SH-SY5Y (cell line): ENCODE results near the gene ARHGAP26.

Experiments
- GATA2 ChIP-seq: IDR thresholded peaks from 2 replicates; pipeline ENCODE4 v1.6.1; 2011; ENCODE audit warnings: mild to moderate bottlenecking, low read depth, low read length
- GATA3 ChIP-seq: IDR thresholded peaks from 2 replicates; pipeline ENCODE4 v1.6.1; 2011; ENCODE audit warnings: low read depth, mild to moderate bottlenecking, low read length, moderate library complexity

The ARHGAP26 gene

GRCh38 chr5:142769793-142770649, at the start of gene ARHGAP26:
Gene ARHGAP26, plus strand, starts transcription at chr5:142770377. Its CDS starts 385 bp downstream, at chr5:142770762.
- TF ChIP-seq GATA3 (no peak), GATA2 (no peak)

DNA sequence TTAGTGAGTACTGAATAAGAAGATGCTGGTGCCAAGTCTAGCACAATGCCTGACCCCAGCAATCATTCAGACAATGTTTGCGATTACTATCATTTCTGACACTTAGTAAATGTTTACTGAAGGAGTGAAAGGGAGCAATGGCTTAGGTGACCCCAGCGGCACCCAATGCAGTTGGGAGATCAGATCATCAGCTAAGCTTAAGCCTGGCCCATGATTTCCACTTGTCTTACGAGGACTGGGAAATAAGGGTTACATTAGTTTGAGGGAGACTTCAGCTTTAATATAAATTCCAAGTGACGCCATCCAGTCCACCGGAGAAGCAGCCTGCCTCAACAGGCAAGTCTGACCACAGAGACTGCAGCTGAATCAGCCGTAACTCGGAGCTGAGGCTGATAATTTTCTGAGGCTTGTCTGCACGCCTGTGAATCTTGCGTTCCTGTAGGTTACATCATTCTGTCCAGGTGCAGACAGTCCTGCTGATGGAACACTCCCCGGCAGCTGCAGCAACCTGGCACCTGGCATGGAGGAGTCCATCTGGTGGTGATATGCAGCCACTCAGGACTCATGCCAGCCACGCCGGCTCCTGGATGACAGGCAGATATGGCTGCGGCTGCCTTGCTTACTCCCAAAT, 49.4 kb upstream of the ARHGAP26 start:
- TF ChIP-seq GATA2 (no peak), GATA3 (no peak)

DNA sequence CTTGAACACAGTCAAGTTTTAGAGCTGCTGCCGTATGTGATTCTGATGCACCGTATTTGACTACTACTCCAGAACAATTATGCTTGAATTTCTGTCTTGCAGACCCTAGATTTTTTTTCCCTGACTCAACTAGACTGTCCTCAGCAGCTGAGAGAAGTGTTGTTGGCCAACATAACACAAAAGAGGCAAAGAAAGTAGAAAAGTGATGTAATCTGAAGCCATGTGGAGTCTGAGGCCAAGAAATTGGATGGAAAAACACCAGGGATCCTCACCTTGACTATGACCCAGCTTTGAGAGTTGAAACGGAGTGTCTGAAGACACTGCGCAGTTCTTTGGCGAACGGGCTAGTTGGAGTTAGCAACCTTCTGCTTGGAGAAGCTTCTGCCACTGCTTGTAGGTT, 48.0 kb upstream of the ARHGAP26 start:
- TF ChIP-seq GATA2: no peak
- no peak for TF ChIP-seq GATA3

DNA sequence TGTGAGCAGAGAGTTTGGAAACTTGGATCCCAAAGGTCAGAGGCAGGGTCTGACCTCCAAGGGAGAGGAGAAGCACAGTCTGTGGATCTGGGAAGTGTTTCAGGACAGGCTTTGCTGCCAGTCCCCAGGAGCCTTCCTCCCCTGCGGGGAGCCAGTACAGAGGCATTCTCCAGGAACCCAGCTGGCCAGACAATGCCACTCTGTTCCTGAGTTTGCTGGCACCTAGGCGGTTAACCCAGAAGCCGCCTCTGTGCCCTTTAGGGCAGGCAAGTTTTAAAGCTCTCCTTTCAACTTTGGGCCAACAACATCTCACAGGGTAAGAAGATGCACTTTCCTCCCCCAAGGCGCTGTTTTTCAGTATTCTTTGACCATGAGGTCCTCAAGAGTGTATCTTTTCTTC, 47.3 kb upstream of the ARHGAP26 start:
- no peak for TF ChIP-seq GATA3
- TF ChIP-seq GATA2: no peak

DNA sequence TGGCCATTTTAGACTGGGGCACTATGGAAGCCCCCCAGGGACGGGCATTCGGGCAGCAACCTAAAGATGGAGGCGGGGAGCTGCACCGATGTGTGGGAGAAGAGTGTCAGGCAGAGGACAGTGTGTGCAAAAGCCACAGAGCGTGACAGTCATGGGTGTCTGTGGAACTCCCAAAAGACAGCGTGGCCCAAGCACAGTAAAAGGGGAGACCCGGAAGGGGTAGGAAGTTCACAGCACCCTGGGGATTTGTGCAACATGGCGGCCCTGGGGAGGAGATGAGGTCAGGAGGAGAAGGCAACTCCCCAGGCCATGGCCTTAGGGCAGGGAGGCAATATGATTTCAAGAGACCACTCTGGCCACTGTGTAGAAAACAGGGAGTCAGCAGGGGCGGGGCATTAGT, 45.4 kb upstream of the ARHGAP26 start:
- TF ChIP-seq GATA3 (no peak), GATA2 (no peak)

- TF ChIP-seq GATA2: no peak
- TF ChIP-seq GATA3: no peak
Observed at GRCh38 chr5:142725231-142726187, 44.7 kb upstream of the ARHGAP26 start.

- TF ChIP-seq GATA2 (no peak), GATA3 (no peak)
Observed at GRCh38 chr5:142726188-142726731, 43.9 kb upstream of the ARHGAP26 start.

DNA sequence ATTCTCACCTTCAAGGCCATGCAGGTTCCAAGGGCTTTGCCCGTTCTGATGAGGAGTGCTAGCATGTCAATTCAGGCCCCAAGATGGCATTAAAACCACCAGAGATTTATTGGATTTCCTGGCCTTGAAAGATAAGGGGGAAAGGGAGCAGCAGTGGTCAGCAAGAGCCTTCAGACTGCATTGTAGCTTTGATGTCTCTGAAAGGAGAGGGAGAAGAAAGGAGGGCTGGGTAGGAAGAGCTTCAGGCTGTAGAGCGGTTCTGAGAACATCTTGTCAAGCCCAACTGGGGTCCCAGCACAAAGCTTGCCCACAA, 42.5 kb upstream of the ARHGAP26 start:
- TF ChIP-seq GATA2 (no peak), GATA3 (no peak)

DNA sequence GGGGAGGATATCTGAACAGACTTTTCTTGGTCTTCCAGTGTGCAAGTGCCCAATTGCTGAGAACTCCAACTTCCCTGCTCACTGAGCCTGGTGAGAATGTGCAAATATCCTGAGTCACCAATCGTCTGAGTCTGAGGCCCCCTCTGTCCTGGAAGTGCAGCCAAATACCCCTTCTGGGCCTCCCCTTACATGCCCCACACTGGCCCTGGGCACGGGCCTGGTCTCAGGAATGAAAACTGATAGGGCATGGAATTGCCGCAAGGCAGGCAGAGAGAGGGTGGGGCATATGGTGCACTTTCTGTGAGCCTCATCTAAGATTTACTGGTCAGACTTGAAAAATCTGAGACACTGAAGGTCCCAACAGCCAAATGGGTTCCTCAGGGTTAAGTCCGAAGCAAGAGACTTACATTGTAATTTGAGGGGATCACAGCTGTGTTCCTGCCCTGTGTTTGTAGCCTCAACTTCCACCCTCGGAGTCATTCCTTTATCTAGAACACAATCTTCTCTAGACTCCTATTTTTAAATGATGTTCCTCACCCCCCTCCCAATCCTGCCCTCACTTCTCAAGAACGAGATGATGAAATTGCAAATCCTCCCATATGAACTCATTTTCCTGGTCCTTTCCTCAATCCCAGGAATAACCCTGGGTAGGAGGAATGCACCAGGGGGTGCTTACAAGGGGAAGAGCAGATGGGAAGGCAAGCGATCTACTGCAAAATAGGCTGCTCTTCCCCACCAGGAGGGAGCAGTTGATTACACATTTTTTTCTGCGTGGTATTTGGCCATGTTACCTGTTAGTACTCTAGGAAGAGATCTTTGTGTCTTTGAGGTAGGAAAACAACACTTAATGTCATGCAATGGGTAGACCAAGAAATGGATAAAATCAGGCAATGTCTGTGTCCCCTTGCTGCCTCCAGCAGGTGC, 34.6 kb upstream of the ARHGAP26 start:
- TF ChIP-seq GATA3: no peak
- TF ChIP-seq GATA2: no peak

GRCh38 chr5:142736247-142736632, 33.9 kb upstream of the ARHGAP26 start:
- TF ChIP-seq GATA2 (no peak), GATA3 (no peak)

GRCh38 chr5:142737179-142737578, 33.0 kb upstream of the ARHGAP26 start:
- TF ChIP-seq GATA2 (no peak), GATA3 (no peak)

GRCh38 chr5:142740474-142741242, 29.5 kb upstream of the ARHGAP26 start:
- TF ChIP-seq GATA3: no peak
- TF ChIP-seq GATA2: no peak; the same call in 1 of the 2 replicates
